Measurements from ENCODE around the gene BUD13.
"Not testable (repeated sequence)": the region's sequence is repeated elsewhere in the genome, so short reads cannot be mapped to it uniquely, and the experiment has no call there.

BUD13 gene

GRCh38 chr11:116813170-116813569, 40.4 kb upstream of the BUD13 start:
- in situ Hi-C loops (cut with HindIII; ENCODE audit: low sequenced_read_pairs), result no loop called here
- no peak overlapping the region for H3K4me3 ChIP-seq (ENCODE audit: low read depth, low read length)
- DNase-seq (ENCODE audit: low read depth), result no peak

GRCh38 chr11:116812109-116812508, 39.3 kb upstream of the BUD13 start:
- no peak for TF ChIP-seq CTCF (IDR thresholded peaks at IDR 0.05; ENCODE audit: low read depth, low read length, missing control alignments)
- in situ Hi-C loops (cut with HindIII; ENCODE audit: low sequenced_read_pairs), result no loop called here
- DNase-seq (ENCODE audit: low read depth), result no peak
- no peak overlapping the region for H3K4me3 ChIP-seq (ENCODE audit: low read depth, low read length)

More at GRCh38 chr11:116813170-116813569, 40.4 kb upstream of the BUD13 start:
- no peak for TF ChIP-seq CTCF (IDR thresholded peaks at IDR 0.05; ENCODE audit: low read depth, low read length, missing control alignments)

- H3K4me3 ChIP-seq (ENCODE audit: low read depth, low read length), result no peak overlapping the region
- TF ChIP-seq CTCF (IDR thresholded peaks at IDR 0.05; ENCODE audit: low read depth, low read length, missing control alignments), result no peak
- in situ Hi-C loops (cut with HindIII; ENCODE audit: low sequenced_read_pairs), result no loop called here
- no peak for DNase-seq (ENCODE audit: low read depth)
These were observed 38.4 kb upstream of the BUD13 start for GRCh38 chr11:116811194-116811593.

GRCh38 chr11:116808262-116809175, 35.7 kb upstream of the BUD13 start:
- DNase-seq (ENCODE audit: low read depth), result no peak
- no peak for TF ChIP-seq CTCF (IDR thresholded peaks at IDR 0.05; ENCODE audit: low read depth, low read length, missing control alignments)
- no peak overlapping the region for H3K4me3 ChIP-seq (ENCODE audit: low read depth, low read length)
- in situ Hi-C loops (cut with HindIII; ENCODE audit: low sequenced_read_pairs), result no loop called here

- TF ChIP-seq CTCF (IDR thresholded peaks at IDR 0.05; ENCODE audit: low read depth, low read length, missing control alignments), result no peak
- H3K4me3 ChIP-seq (ENCODE audit: low read depth, low read length), result no peak overlapping the region
- in situ Hi-C loops (cut with HindIII; ENCODE audit: low sequenced_read_pairs), result no loop called here
- DNase-seq (ENCODE audit: low read depth), result no peak
These were observed 34.9 kb upstream of the BUD13 start for GRCh38 chr11:116807601-116808261.

- no peak for DNase-seq (ENCODE audit: low read depth)
- no peak for TF ChIP-seq CTCF (IDR thresholded peaks at IDR 0.05; ENCODE audit: low read depth, low read length, missing control alignments)
- in situ Hi-C loops (cut with HindIII; ENCODE audit: low sequenced_read_pairs), result no loop called here
- no peak overlapping the region for H3K4me3 ChIP-seq (ENCODE audit: low read depth, low read length)
These were observed 31.2 kb upstream of the BUD13 start for GRCh38 chr11:116804001-116804400.

GRCh38 chr11:116801662-116802061, 28.9 kb upstream of the BUD13 start:
- in situ Hi-C loops (cut with HindIII; ENCODE audit: low sequenced_read_pairs); DNase-seq (ENCODE audit: low read depth); H3K4me3 ChIP-seq (ENCODE audit: low read depth, low read length): not testable (repeated sequence)

Measured in astrocyte of the cerebellum (primary cell).